H1 (cell line): Measurements from ENCODE around the gene HLTF. TPM values are rescaled to one million over a fixed set of nuclear protein-coding genes. Genes with fewer than 3 reads are reported as not detected.

Experiments
- CTCF ChIA-PET: fragments of 300-600 bp; sonication (Branson Sonifier 250); formaldehyde crosslinking; loops from one replicate; lab custom pipeline; 2021; ENCODE audit not compliant: partially characterized antibody; lab: Charles Lee
- POLR2A ChIA-PET: fragments of 300-600 bp; sonication (Branson Sonifier 250); formaldehyde crosslinking; loops from one replicate; lab custom pipeline; 2021; ENCODE audit warnings: inconsistent platforms; ENCODE audit not compliant: partially characterized antibody; lab: Charles Lee
- DNase-seq, 2 experiments: peaks; one replicate each; pipeline versions ENCODE4 v3.0.0 to v3.0.0-alpha.2; 2010 to 2022; ENCODE audit warnings: low spot score in 2 of 2, low read depth in 1 of 2, mixed read lengths in 1 of 2
- FAIRE-seq: peaks from 2 replicates; lab custom pipeline; 2011; peaks lifted over from hg19 to GRCh38; lab: Jason Lieb, UNC
- H2AFZ ChIP-seq: 2 replicates; pipeline ENCODE4 v1.8.1; 2012; ENCODE audit warnings: low read length, inconsistent platforms
- H2AK5ac ChIP-seq: 2 replicates; pipeline ENCODE4 v1.6.1; 2013; ENCODE audit warnings: low read depth, low read length
- H2BK120ac ChIP-seq: replicated peaks from 2 replicates; pipeline ENCODE3; 2013; ENCODE audit warnings: low read depth, low read length, inconsistent platforms
- H2BK12ac ChIP-seq: 2 replicates; pipeline ENCODE4 v1.6.1; 2013; ENCODE audit warnings: low read depth, low read length
- H2BK15ac ChIP-seq: 2 replicates; pipeline ENCODE4 v1.6.1; 2013; ENCODE audit warnings: low read length
- H2BK20ac ChIP-seq: 2 replicates; pipeline ENCODE4 v1.6.1; 2013; ENCODE audit warnings: low read length
- H2BK5ac ChIP-seq: 2 replicates; pipeline ENCODE4 v1.6.1; 2013; ENCODE audit warnings: low read depth, low read length
- H3K14ac ChIP-seq: 2 replicates; pipeline ENCODE4 v1.6.1; 2013; ENCODE audit warnings: inconsistent platforms; ENCODE audit not compliant: insufficient read length
- H3K18ac ChIP-seq: 2 replicates; pipeline ENCODE4 v1.6.1; 2013; ENCODE audit warnings: low read length; ENCODE audit errors: extremely low read depth
- H3K23ac ChIP-seq: 2 replicates; pipeline ENCODE4 v1.6.1; 2013; ENCODE audit warnings: inconsistent platforms; ENCODE audit not compliant: insufficient read length
- H3K23me2 ChIP-seq: 2 replicates; pipeline ENCODE4 v1.6.1; 2013; ENCODE audit warnings: low read depth, low read length
- H3K27ac ChIP-seq: 2 replicates; pipeline ENCODE4 v1.6.1; 2011; ENCODE audit warnings: low read depth, low read length, inconsistent platforms
- H3K27me3 ChIP-seq, 4 experiments: replicated peaks in 1 of 4; 1 replicate in 1 of 4; 2 replicates in 3 of 4; pipeline versions ENCODE4 v1.6.1 to v1.8.1; 2011 to 2013; ENCODE audit warnings: low read length in 3 of 4, mild to moderate bottlenecking in 3 of 4, inconsistent platforms in 2 of 4, mixed read lengths in 2 of 4, moderate library complexity in 1 of 4; ENCODE audit not compliant: control insufficient read depth in 3 of 4, insufficient read depth in 3 of 4; ENCODE audit errors: extremely low read depth in 1 of 4
- H3K36me3 ChIP-seq, 4 experiments: 2 replicates each; pipeline versions ENCODE4 v1.6.1 to v1.8.1; 2011 to 2013; ENCODE audit warnings: mild to moderate bottlenecking in 4 of 4, low read length in 3 of 4, moderate library complexity in 2 of 4, control low read depth in 1 of 4, inconsistent platforms in 1 of 4; ENCODE audit not compliant: insufficient read depth in 4 of 4, control insufficient read depth in 2 of 4
- H3K4ac ChIP-seq: replicated peaks from 2 replicates; pipeline ENCODE3; 2013; ENCODE audit warnings: low read length, low read depth, mixed read lengths, inconsistent platforms; ENCODE audit not compliant: insufficient read length
- H3K4me1 ChIP-seq, 4 experiments: replicated peaks in 1 of 4; 1 replicate in 1 of 4; 2 replicates in 3 of 4; pipeline versions ENCODE4 v1.6.1 to v1.8.1; 2011 to 2013; ENCODE audit warnings: low read length in 3 of 4, inconsistent platforms in 2 of 4, mixed read lengths in 1 of 4; ENCODE audit not compliant: insufficient read depth in 4 of 4, control insufficient read depth in 3 of 4
- H3K4me2 ChIP-seq, 2 experiments: 2 replicates each; pipeline versions ENCODE4 v1.6.1 to v1.8.1; 2011 to 2013; ENCODE audit warnings: low read depth in 2 of 2, low read length in 2 of 2, control low read depth in 1 of 2, inconsistent platforms in 1 of 2, mild to moderate bottlenecking in 1 of 2; ENCODE audit not compliant: insufficient read depth in 1 of 2
- H3K4me3 ChIP-seq, 4 experiments: fragments of 200-600, 300-600 bp in 1 of 4; sonication (generic), shearing (Covaris generic), sonication (Bioruptor Twin) in 1 of 4; 2 replicates each; pipeline versions ENCODE4 v1.5.1 to v1.8.1; 2011 to 2016; ENCODE audit warnings: low read length in 4 of 4, low read depth in 3 of 4, control low read depth in 2 of 4, inconsistent platforms in 2 of 4, mild to moderate bottlenecking in 2 of 4, mixed read lengths in 1 of 4, moderate library complexity in 1 of 4; ENCODE audit not compliant: insufficient read depth in 2 of 4; ENCODE audit errors: extremely low read depth in 1 of 4
- H3K56ac ChIP-seq: replicated peaks from 2 replicates; pipeline ENCODE3; 2013; ENCODE audit warnings: low read depth, mild to moderate bottlenecking, mixed read lengths, low read length, inconsistent platforms; ENCODE audit not compliant: insufficient read length
- H3K79me1 ChIP-seq: 2 replicates; pipeline ENCODE4 v1.6.1; 2013; ENCODE audit warnings: low read depth, low read length, control low read depth
- H3K79me2 ChIP-seq, 2 experiments: 2 replicates each; pipeline versions ENCODE4 v1.6.1 to v1.8.1; 2012 to 2013; ENCODE audit warnings: low read length in 2 of 2, mild to moderate bottlenecking in 2 of 2, inconsistent platforms in 1 of 2; ENCODE audit not compliant: insufficient read depth in 2 of 2, control insufficient read depth in 1 of 2
- H3K9ac ChIP-seq, 4 experiments: replicated peaks in 1 of 4; 1 replicate in 1 of 4; 2 replicates in 3 of 4; pipeline versions ENCODE4 v1.6.1 to v1.8.1; 2011 to 2013; ENCODE audit warnings: low read depth in 3 of 4, low read length in 3 of 4, control low read depth in 2 of 4, mild to moderate bottlenecking in 2 of 4, moderate library complexity in 2 of 4, inconsistent platforms in 1 of 4; ENCODE audit errors: extremely low read depth in 1 of 4
- H3K9me3 ChIP-seq, 2 experiments: 2 replicates each; pipeline versions ENCODE4 v1.6.1 to v1.8.1; 2012 to 2013; ENCODE audit warnings: mild to moderate bottlenecking in 2 of 2, moderate library complexity in 2 of 2, control low read depth in 1 of 2, inconsistent platforms in 1 of 2, low read depth in 1 of 2, low read length in 1 of 2, mixed read lengths in 1 of 2; ENCODE audit not compliant: insufficient read depth in 2 of 2
- H4K20me1 ChIP-seq, 2 experiments: replicated peaks in 1 of 2; 2 replicates each; pipeline versions ENCODE3 to v1.8.1; 2011 to 2013; ENCODE audit warnings: inconsistent platforms in 2 of 2, low read length in 2 of 2, mild to moderate bottlenecking in 1 of 2; ENCODE audit not compliant: insufficient read depth in 2 of 2, control insufficient read depth in 1 of 2
- H4K5ac ChIP-seq: 2 replicates; pipeline ENCODE4 v1.6.1; 2013; ENCODE audit warnings: low read length, low read depth, mixed read lengths, inconsistent platforms; ENCODE audit not compliant: insufficient read length
- H4K8ac ChIP-seq: 2 replicates; pipeline ENCODE4 v1.8.0; 2013; ENCODE audit warnings: mild to moderate bottlenecking, moderate library complexity, low read length, inconsistent platforms; ENCODE audit not compliant: insufficient read depth; ENCODE audit errors: extremely low read depth
- H4K91ac ChIP-seq: replicated peaks from 2 replicates; pipeline ENCODE3; 2013; ENCODE audit warnings: low read length, mixed read lengths, inconsistent platforms; ENCODE audit not compliant: insufficient read length
- ATF3 ChIP-seq: IDR thresholded peaks from 2 replicates; pipeline ENCODE4 v1.6.1; 2011; ENCODE audit warnings: low read depth, mild to moderate bottlenecking, low read length; ENCODE audit not compliant: insufficient read depth
- CEBPB ChIP-seq: IDR thresholded peaks from 2 replicates; pipeline ENCODE4 v1.6.1; 2012; ENCODE audit warnings: low read depth, low read length
- CTCF ChIP-seq, 3 experiments: IDR thresholded peaks; 1 replicate in 2 of 3; 2 replicates in 1 of 3; pipeline versions ENCODE4 v1.5.1 to v1.6.1; 2011; ENCODE audit warnings: low read length in 3 of 3, mild to moderate bottlenecking in 3 of 3, inconsistent platforms in 2 of 3, low read depth in 1 of 3, moderate library complexity in 1 of 3; ENCODE audit not compliant: insufficient read depth in 1 of 3; ENCODE audit errors: control extremely low read depth in 1 of 3
- E2F6 ChIP-seq: IDR thresholded peaks from 2 replicates; pipeline ENCODE4 v1.6.1; 2012; ENCODE audit warnings: inconsistent platforms
- EP300 ChIP-seq, 2 experiments: IDR thresholded peaks; 1 replicate in 1 of 2; 2 replicates in 1 of 2; pipeline ENCODE4 v1.6.1; 2011 to 2012; ENCODE audit warnings: low read depth in 2 of 2, low read length in 2 of 2, mild to moderate bottlenecking in 2 of 2, borderline replicate concordance in 1 of 2, inconsistent platforms in 1 of 2, moderate library complexity in 1 of 2
- KDM5A ChIP-seq: fragments of 200-600 bp; IDR thresholded peaks from 2 replicates; pipeline ENCODE4 v1.7.1; 2012; ENCODE audit warnings: mild to moderate bottlenecking, low read length, inconsistent platforms, mixed read lengths
- NANOG ChIP-seq: IDR thresholded peaks from 2 replicates; pipeline ENCODE4 v1.6.1; 2011; ENCODE audit warnings: low read length, low read depth, mild to moderate bottlenecking, inconsistent platforms; ENCODE audit not compliant: insufficient read depth, poor library complexity, severe bottlenecking
- NRF1 ChIP-seq: IDR thresholded peaks from 2 replicates; pipeline ENCODE4 v1.6.1; 2011; ENCODE audit warnings: mild to moderate bottlenecking, low read depth, low read length, improper control_type of control experiment
- POLR2AphosphoS5 ChIP-seq: IDR thresholded peaks from 2 replicates; pipeline ENCODE4 v1.6.1; 2011; ENCODE audit warnings: low read depth, low read length
- SP4 ChIP-seq: IDR thresholded peaks from 2 replicates; pipeline ENCODE4 v1.6.1; 2012; ENCODE audit warnings: low read length, inconsistent platforms
- WGBS, 2 experiments: shearing (Covaris generic) in 1 of 2; methylation state at CpG; one replicate each; pipeline versions ENCODE4 v1.1.6 to v1.1.7; 2013 to 2015; ENCODE audit warnings: low lambda C conversion rate in 2 of 2, mixed read lengths in 2 of 2, inconsistent platforms in 1 of 2, low coverage in 1 of 2, missing lambda C conversion rate in 1 of 2; ENCODE audit not compliant: insufficient replicate concordance in 2 of 2, insufficient coverage in 1 of 2, insufficient read length in 1 of 2; ENCODE audit errors: extremely low coverage in 1 of 2, missing lambda C conversion rate in 1 of 2; 5-methylcytosine and 5-hydroxymethylcytosine counted together
- polyA plus RNA-seq, 7 experiments: library from polyadenylated mRNA; depleted of rRNA in 3 of 7; stranded (reverse) in 5 of 7; unstranded in 2 of 7; fragments of >200 nt in 5 of 7; fragments of 200-250 nt in 2 of 7; gene quantifications; 1 replicate in 5 of 7; 2 replicates in 1 of 7; 4 replicates in 1 of 7; pipeline versions ENCODE4 v1.2.1 to v1.2.3, GENCODE V29; 2011 to 2013; ENCODE audit warnings: missing spikeins in 2 of 7, mixed read lengths in 2 of 7
- total RNA-seq: library from RNA; stranded (reverse); fragmentation: NEBNext Ultra II Directional; extraction: Animal tissue kit (Norgen Biotek cat#: 25700); gene quantifications from 2 replicates; pipeline ENCODE4 v1.2.1, GENCODE V29; 2021

The HLTF gene
- total and polyA plus RNA-seq, 2 of the 8 experiments (the other 6 are each of a cell fraction or from before 2014, with no cell fraction given): 18.1 to 60.3 TPM

- Histone ChIP-seq H3K4me1 (peaks cover 0 to 5% (median 1%) of the 10 kb centered on the region in 4 experiments; a peak in 1 of 7 replicates), H3K23ac (no peak overlapping the region), H3K36me3 (peaks cover 0 to 31% (median 7%) of the 10 kb centered on the region in 4 experiments; a peak in 4 of 8 replicates), H2BK15ac (0 out of 2 replicates have a peak overlapping the region, but pooled peaks have one; percentile 54), H3K4ac (no peak overlapping the region), H3K79me1 (peaks cover 2% of the 10 kb centered on the region; the same call in 1 of the 2 replicates), H3K9ac (no peak overlapping the region), H2BK12ac (no peak overlapping the region), H2AK5ac (no peak overlapping the region), H3K18ac (no peak overlapping the region), H3K23me2 (no peaks in the 10 kb centered on the region), H3K9me3 (no peaks in the 10 kb centered on the region), H4K91ac (no peak overlapping the region), H3K27me3 (no peaks in the 10 kb centered on the region), H2BK120ac (no peak overlapping the region), H4K8ac (no peak overlapping the region), H4K5ac (no peak overlapping the region), H3K4me2 (no peak overlapping the region), H3K14ac (no peak overlapping the region), H2BK20ac (no peak overlapping the region), H3K27ac (no peak overlapping the region), H2AFZ (no peak overlapping the region), H4K20me1 (no peaks in the 10 kb centered on the region), H2BK5ac (no peak overlapping the region), H3K56ac (no peak overlapping the region), H3K4me3 (no peak overlapping the region), H3K79me2 (no peaks in the 10 kb centered on the region)
- DNase-seq (no peak), FAIRE-seq (no peak)
- ChIA-PET POLR2A (interaction anchor here (1.4 kb wide), 1 partner anchor 59 kb away, joined by 3 read pairs; no protein-coding TSS in a partner anchor), CTCF (no interaction called here)
- 87% methylated on average over 6 of the region's 6 CpGs; no CpG with 5 or more reads in 1 of the 2 experiments for WGBS, 2 experiments
- TF ChIP-seq NRF1 (no peak), POLR2AphosphoS5 (no peak), NANOG (no peak), CEBPB (no peak), ATF3 (no peak), EP300 (IDR thresholded peaks at IDR 0.05; ENCODE audit: borderline replicate concordance in 1 of 2, low read depth in 2 of 2, low read length in 2 of 2) (no peak), SP4 (no peak), KDM5A (no peak), E2F6 (no peak), CTCF (IDR thresholded peaks at IDR 0.05; ENCODE audit: control extremely low read depth in 1 of 3, insufficient read depth in 1 of 3, low read depth in 1 of 3, low read length in 3 of 3) (no peak)
Observed at GRCh38 chr3:149013726-149014125, 72.6 kb downstream of the HLTF start.
